DOHH2 (cell line): Measurements from ENCODE around the gene URI1.

Source experiments
- H3F3A ChIP-seq: fragments of 200-600 bp; sonication (generic), shearing (Covaris generic); 2 replicates; pipeline ENCODE4 v1.6.0; 2016; ENCODE audit warnings: antibody characterized with exemption, mild to moderate bottlenecking; ENCODE audit not compliant: control insufficient read depth, insufficient read depth
- H3K27ac ChIP-seq: fragments of 200-600 bp; sonication (generic); 2 replicates; pipeline ENCODE4 v1.5.1; 2014; ENCODE audit warnings: low read depth, mild to moderate bottlenecking, low read length, moderate library complexity
- H3K27me3 ChIP-seq: fragments of 200-600 bp; sonication (generic); 2 replicates; pipeline ENCODE4 v1.6.1; 2014; ENCODE audit warnings: mild to moderate bottlenecking, low read length, mixed read lengths; ENCODE audit not compliant: control insufficient read depth
- H3K36me3 ChIP-seq: fragments of 200-600 bp; sonication (generic); 2 replicates; pipeline ENCODE4 v1.6.1; 2014; ENCODE audit warnings: mild to moderate bottlenecking, low read length, moderate library complexity, mixed read lengths; ENCODE audit not compliant: control insufficient read depth
- H3K4me1 ChIP-seq: fragments of 200-600 bp; sonication (generic); 2 replicates; pipeline ENCODE4 v1.6.1; 2014; ENCODE audit warnings: mild to moderate bottlenecking, low read length, mixed read lengths; ENCODE audit not compliant: control insufficient read depth
- H3K4me2 ChIP-seq: fragments of 200-600 bp; sonication (generic); 2 replicates; pipeline ENCODE4 v1.6.0; 2014; ENCODE audit warnings: mild to moderate bottlenecking, low read length, moderate library complexity
- H3K4me3 ChIP-seq: fragments of 200-600 bp; sonication (generic); 2 replicates; pipeline ENCODE4 v1.5.1; 2014; ENCODE audit warnings: mild to moderate bottlenecking, low read length, mixed read lengths
- H3K79me2 ChIP-seq: fragments of 200-600 bp; sonication (generic); 2 replicates; pipeline ENCODE4 v1.6.1; 2014; ENCODE audit warnings: mild to moderate bottlenecking, low read length, mixed read lengths; ENCODE audit not compliant: control insufficient read depth
- H3K9me2 ChIP-seq: fragments of 200-600 bp; sonication (generic); replicated peaks from 2 replicates; pipeline ENCODE4 v1.6.1; 2014; ENCODE audit warnings: mild to moderate bottlenecking, low read length, mixed read lengths; ENCODE audit not compliant: control insufficient read depth
- H3K9me3 ChIP-seq: fragments of 200-600 bp; sonication (generic); 2 replicates; pipeline ENCODE4 v1.6.1; 2014; ENCODE audit warnings: antibody characterized with exemption, low read length, mixed read lengths; ENCODE audit not compliant: control insufficient read depth, insufficient read depth
- H4K20me1 ChIP-seq: fragments of 200-600 bp; sonication (generic); 2 replicates; pipeline ENCODE4 v1.6.0; 2014; ENCODE audit warnings: low read depth, mild to moderate bottlenecking, antibody characterized with exemption, low read length, moderate library complexity; ENCODE audit not compliant: control insufficient read depth, insufficient read depth
- EZH2phosphoT487 ChIP-seq: fragments of 200-600 bp; sonication (generic); IDR thresholded peaks from 2 replicates; pipeline ENCODE4 v1.6.1; 2017; ENCODE audit warnings: borderline replicate concordance, mild to moderate bottlenecking, antibody characterized with exemption, low read length, moderate library complexity, mixed read lengths
- TF ChIP-seq, protein P1 (sequence below): fragments of 200-600 bp; sonication (generic); IDR thresholded peaks from one replicate; pipeline ENCODE4 v1.5.1; 2014; ENCODE audit warnings: antibody characterized with exemption, mild to moderate bottlenecking, low read depth, low read length; ENCODE audit not compliant: poor library complexity, severe bottlenecking

URI1 gene

DNA sequence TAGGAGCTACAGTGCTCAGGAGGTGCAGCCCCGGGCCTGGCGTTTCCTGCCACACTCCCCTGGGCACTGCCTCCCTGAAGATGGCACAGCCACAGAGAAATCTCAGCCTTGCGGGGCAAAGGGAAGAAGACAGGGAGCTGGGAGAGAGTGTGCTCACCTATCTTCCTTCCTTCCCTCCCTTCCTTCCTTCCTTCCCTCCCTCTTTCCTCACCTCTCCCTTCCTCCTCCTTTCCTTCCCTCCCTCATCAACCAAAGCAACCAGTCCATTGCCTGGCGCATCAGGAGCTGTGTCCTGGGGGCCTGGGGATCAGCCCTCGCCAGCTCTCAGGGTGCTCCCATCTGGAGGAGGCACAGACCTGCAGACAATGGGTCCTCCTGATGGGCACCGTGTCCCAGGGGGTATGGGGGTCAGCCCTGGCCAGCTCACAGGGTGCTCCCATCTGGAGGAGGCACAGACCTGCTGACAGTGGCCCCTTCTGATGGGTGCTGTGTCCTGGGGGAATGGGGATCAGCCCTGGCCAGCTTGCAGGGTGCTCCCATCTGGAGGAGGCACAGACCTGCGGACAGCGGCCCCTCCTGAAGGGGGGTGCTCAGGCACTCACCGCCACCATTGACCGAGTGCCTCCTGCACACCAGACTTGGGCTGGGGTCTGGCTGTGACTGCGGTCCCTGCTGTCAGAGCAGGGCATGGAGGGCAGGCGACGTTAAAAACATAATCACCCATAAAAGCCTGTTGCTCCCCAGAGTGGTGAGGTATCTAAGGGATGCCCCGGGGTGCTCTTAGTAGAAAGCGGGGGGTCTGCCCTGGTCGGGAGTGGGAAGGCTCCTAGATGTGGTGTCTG is 120.2 kb downstream of the URI1 start:
- no peak overlapping the region for H3K4me3 ChIP-seq
- H3K27ac ChIP-seq, result no peak overlapping the region

DNA sequence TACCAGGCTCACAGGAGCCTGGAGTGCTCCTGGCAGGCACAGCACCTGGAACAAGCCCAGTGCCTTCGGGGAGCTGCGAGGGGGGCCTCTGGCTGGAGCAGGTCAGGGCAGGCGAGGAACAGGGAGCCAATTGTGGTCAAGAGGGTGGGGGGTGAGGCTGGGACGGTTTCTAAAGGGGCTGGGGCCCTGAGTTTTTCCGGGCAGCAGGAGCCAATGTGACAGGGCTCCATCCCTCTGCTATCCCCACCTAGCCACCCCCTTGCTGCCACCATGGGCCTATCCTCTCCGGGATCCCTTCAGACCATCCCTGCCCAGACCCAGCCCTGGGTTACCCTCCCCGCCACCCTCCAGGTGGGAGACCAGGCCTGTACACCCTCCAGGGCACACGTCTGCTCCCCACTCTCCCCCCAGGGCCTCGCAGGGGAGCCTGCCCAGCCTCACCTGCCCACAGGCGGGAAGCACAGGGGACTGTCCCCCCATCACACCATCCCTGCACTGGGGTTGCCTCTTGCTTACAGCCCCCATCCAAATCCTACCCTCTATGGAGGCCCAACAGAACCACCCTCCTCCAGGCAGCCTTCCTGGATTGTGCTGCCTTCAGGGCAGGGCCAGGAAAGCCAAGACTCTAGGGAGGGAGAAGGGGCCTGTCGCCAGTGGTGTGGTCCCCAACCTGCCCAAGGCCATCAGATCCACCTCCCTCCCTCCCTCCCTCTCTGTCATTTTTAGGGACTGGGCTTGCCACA is 121.0 kb downstream of the URI1 start:
- Histone ChIP-seq H3K79me2 (no peaks in the 10 kb centered on the region), H3K4me1 (peaks cover 21% of the 10 kb centered on the region), H3F3A (no peaks in the 10 kb centered on the region), H3K4me3 (no peak overlapping the region), H3K27ac (no peak overlapping the region), H3K27me3 (no peaks in the 10 kb centered on the region), H3K9me3 (no peaks in the 10 kb centered on the region), H3K36me3 (no peaks in the 10 kb centered on the region), H3K9me2 (no peaks in the 10 kb centered on the region), H4K20me1 (no peaks in the 10 kb centered on the region), H3K4me2 (no peak overlapping the region)
- TF ChIP-seq EZH2phosphoT487, result no peak
- TF ChIP-seq, protein P1, sequence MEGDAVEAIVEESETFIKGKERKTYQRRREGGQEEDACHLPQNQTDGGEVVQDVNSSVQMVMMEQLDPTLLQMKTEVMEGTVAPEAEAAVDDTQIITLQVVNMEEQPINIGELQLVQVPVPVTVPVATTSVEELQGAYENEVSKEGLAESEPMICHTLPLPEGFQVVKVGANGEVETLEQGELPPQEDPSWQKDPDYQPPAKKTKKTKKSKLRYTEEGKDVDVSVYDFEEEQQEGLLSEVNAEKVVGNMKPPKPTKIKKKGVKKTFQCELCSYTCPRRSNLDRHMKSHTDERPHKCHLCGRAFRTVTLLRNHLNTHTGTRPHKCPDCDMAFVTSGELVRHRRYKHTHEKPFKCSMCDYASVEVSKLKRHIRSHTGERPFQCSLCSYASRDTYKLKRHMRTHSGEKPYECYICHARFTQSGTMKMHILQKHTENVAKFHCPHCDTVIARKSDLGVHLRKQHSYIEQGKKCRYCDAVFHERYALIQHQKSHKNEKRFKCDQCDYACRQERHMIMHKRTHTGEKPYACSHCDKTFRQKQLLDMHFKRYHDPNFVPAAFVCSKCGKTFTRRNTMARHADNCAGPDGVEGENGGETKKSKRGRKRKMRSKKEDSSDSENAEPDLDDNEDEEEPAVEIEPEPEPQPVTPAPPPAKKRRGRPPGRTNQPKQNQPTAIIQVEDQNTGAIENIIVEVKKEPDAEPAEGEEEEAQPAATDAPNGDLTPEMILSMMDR, result no peak

More for the DNA sequence above, 120.2 kb downstream of the URI1 start:
- no peaks in the 10 kb centered on the region for H3K27me3 ChIP-seq
- H4K20me1 ChIP-seq, result no peaks in the 10 kb centered on the region
- H3F3A ChIP-seq, result no peaks in the 10 kb centered on the region
- no peaks in the 10 kb centered on the region for H3K79me2 ChIP-seq
- no peak overlapping the region for H3K4me2 ChIP-seq
- H3K9me3 ChIP-seq, result no peaks in the 10 kb centered on the region
- H3K9me2 ChIP-seq, result no peaks in the 10 kb centered on the region
- peaks cover 21% of the 10 kb centered on the region for H3K4me1 ChIP-seq
- no peak for TF ChIP-seq EZH2phosphoT487
- TF ChIP-seq, protein P1, result no peak
- H3K36me3 ChIP-seq, result no peaks in the 10 kb centered on the region

DNA sequence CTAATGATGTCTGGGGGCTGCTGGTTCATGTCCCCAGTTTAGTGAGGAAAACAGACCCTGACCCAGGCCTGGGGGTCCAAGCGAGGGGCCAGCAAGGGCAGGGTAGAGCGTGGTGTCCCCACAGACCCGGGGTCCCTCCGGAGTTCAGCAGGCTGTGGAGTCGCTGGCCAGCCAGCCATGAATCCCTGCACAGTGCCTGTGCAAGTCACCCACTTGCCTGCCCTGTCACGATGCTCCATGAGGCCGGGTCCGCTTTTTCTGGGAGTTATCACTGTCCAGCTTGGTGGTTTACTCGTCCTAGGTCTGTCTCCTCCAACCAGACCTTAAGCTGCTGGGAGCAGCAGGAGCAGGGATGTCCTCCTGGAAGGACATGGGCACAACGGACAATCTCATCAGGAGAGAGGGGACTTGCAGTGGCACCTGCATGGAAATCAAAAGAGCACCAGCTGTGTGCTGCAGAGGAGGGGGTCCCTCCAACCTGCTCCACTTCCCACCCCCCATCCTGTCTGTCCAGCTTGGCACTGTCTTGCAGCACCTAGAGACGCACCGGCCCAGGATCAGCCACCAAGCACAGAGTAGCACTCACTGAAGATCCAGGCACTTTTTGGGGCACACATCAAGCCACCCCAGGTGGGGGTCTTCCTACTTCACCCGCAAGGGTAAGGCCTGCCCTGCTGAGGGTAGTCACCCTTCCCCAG is 121.8 kb downstream of the URI1 start:
- Histone ChIP-seq H4K20me1 (no peaks in the 10 kb centered on the region), H3K4me1 (peaks cover 21% of the 10 kb centered on the region), H3F3A (no peaks in the 10 kb centered on the region), H3K9me2 (no peaks in the 10 kb centered on the region), H3K27ac (no peak overlapping the region), H3K36me3 (no peaks in the 10 kb centered on the region), H3K9me3 (no peaks in the 10 kb centered on the region), H3K4me3 (no peak overlapping the region), H3K4me2 (no peak overlapping the region), H3K27me3 (no peaks in the 10 kb centered on the region), H3K79me2 (no peaks in the 10 kb centered on the region)
- TF ChIP-seq EZH2phosphoT487, result no peak
- TF ChIP-seq, protein P1, result no peak
